Thyroid gland (tissue), 4 donors: Measurements from ENCODE around the gene RCN2. TPM values are rescaled to one million over a fixed set of nuclear protein-coding genes. Genes with fewer than 3 reads are reported as not detected.
"Not testable (repeated sequence)": the region's sequence is repeated elsewhere in the genome, so short reads cannot be mapped to it uniquely, and the experiment has no call there.

Experiments
- DNase-seq, 2 donors: peaks; one replicate each; pipeline ENCODE4 v3.0.0-alpha.2; 2019
- H3K27ac ChIP-seq, 3 donors: fragments of 200-600 bp; sonication (generic); 1 replicate in 2 of 3; 2 replicates in 1 of 3; pipeline ENCODE4 v1.5.1; 2016 to 2019; ENCODE audit warnings: mild to moderate bottlenecking in 1 of 3, moderate library complexity in 1 of 3
- H3K27me3 ChIP-seq: fragments of 200-600 bp; sonication (generic); one replicate; pipeline ENCODE4 v1.5.1; 2019
- H3K36me3 ChIP-seq, 2 donors: fragments of 200-600 bp; sonication (generic); one replicate each; pipeline ENCODE4 v1.5.1; 2016 to 2019
- H3K4me1 ChIP-seq, 2 donors: fragments of 200-600 bp; sonication (generic); one replicate each; pipeline ENCODE4 v1.5.1; 2017 to 2019
- H3K4me3 ChIP-seq, 3 donors: fragments of 200-600 bp; sonication (generic); replicated peaks in 1 of 3; 1 replicate in 2 of 3; 2 replicates in 1 of 3; pipeline ENCODE4 v1.5.1; 2016; ENCODE audit warnings: mild to moderate bottlenecking in 1 of 3
- H3K9me3 ChIP-seq: fragments of 200-600 bp; sonication (generic); one replicate; pipeline ENCODE4 v1.5.1; 2017
- POLR2A ChIP-seq, 2 donors: fragments of 450-650 bp; IDR thresholded peaks; one replicate each; pipeline ENCODE4 v1.6.1; 2017; ENCODE audit warnings: antibody characterized with exemption in 2 of 2, mild to moderate bottlenecking in 2 of 2, moderate library complexity in 1 of 2
- WGBS, 2 donors: methylation state at CpG; one replicate each; pipeline ENCODE4 v1.1.5; 2017; 5-methylcytosine and 5-hydroxymethylcytosine counted together
- intact Hi-C: fragments of 100-400 bp; cut with DNase I; formaldehyde crosslinking; loops from one replicate; pipeline ENCODE4 v1.15.1; 2023
- total RNA-seq, 4 donors: library from RNA; depleted of rRNA; stranded (reverse); fragments of >200 nt; gene quantifications; one replicate each; pipeline ENCODE4 v1.2.3, GENCODE V29; 2016
- TF ChIP-seq, protein P1 (sequence below), 6 experiments: fragments of 200-600 bp in 3 of 6; fragments of 450-650 bp in 3 of 6; sonication (generic) in 3 of 6; IDR thresholded peaks; one replicate each; pipeline ENCODE4 v1.5.1; 2016 to 2019; ENCODE audit warnings: antibody characterized with exemption in 6 of 6, mild to moderate bottlenecking in 2 of 6, inconsistent platforms in 1 of 6, moderate library complexity in 1 of 6

RCN2 gene
- total RNA-seq, 4 donors from 2014 or later, result 44.8 to 64.8 (median 53.4) TPM

DNA sequence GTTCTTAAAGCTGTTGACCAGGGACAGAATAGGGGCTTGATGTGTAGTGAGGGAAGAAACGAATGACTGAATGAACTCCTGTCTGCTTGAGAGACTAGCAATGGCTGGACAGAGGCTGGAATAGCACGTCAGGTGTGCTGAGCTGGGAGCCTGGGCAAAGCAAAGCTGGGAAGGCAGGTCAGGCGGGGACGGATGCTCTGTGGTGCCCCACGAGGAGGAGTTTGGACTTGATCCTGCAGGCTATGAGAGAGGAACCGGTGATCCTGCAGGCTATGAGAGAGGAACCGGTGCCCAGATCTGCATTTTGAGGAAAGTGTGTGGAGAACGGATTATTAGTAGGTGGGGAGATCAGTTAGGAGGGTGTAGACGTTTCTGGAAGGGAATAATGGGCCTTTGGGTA, 32.0 kb downstream of the RCN2 start:
- no peak for DNase-seq

DNA sequence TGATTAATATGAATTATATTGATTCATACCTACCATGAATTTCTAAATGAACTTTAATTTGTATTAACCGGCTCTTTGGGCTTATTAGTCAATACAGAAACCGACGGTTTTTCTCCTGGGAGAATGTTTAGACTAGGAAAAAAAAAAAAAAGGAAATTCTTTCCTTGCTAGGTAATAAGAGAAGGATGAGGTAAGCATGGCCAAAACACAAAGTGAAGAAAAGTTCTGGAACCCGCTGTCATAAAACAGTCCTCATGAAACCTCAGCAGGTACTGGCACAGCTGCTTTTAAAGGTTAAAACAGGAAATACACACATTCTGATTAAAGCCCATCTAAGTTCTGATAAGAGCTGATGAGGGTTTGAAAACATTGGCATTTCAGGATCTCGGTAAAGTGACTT, 32.6 kb downstream of the RCN2 start:
- intact Hi-C loops, result no loop called here
- TF ChIP-seq POLR2A (IDR thresholded peaks at IDR 0.05), result no peak
- TF ChIP-seq, protein P1, sequence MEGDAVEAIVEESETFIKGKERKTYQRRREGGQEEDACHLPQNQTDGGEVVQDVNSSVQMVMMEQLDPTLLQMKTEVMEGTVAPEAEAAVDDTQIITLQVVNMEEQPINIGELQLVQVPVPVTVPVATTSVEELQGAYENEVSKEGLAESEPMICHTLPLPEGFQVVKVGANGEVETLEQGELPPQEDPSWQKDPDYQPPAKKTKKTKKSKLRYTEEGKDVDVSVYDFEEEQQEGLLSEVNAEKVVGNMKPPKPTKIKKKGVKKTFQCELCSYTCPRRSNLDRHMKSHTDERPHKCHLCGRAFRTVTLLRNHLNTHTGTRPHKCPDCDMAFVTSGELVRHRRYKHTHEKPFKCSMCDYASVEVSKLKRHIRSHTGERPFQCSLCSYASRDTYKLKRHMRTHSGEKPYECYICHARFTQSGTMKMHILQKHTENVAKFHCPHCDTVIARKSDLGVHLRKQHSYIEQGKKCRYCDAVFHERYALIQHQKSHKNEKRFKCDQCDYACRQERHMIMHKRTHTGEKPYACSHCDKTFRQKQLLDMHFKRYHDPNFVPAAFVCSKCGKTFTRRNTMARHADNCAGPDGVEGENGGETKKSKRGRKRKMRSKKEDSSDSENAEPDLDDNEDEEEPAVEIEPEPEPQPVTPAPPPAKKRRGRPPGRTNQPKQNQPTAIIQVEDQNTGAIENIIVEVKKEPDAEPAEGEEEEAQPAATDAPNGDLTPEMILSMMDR (IDR thresholded peaks at IDR 0.05), result no peak

More for the DNA sequence above, 32.0 kb downstream of the RCN2 start:
- TF ChIP-seq, protein P1 (IDR thresholded peaks at IDR 0.05), result no peak
- no peak for TF ChIP-seq POLR2A (IDR thresholded peaks at IDR 0.05)
- Histone ChIP-seq H3K27ac (no peak overlapping the region), H3K27me3 (no peaks in the 10 kb centered on the region), H3K36me3 (no peaks in the 10 kb centered on the region), H3K9me3 (no peaks in the 10 kb centered on the region), H3K4me3 (no peak overlapping the region), H3K4me1 (peaks cover 0 to 3% of the 10 kb centered on the region in 2 donors)
- intact Hi-C loops, result no loop called here
- WGBS, 2 donors, result 59 to 60% methylated on average over 9 of the region's 9 CpGs

DNA sequence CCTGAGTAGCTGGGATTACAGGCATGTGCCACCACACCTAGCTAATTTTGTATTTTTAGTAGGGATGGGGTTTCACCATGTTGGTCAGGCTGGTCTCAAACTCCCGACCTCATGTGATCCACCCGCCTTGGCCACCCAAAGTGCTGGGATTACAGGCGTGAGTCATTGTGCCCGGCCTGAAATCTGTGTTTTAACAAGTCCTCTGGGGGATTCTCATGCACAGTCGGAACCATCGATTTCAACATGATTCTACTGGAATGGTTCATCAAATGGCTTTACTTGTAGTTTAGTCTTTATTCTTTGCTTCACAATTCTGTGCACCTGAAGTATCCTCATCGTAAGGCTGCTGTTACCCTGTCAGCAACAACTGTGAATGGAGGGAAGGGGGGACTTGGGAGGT, 34.5 kb downstream of the RCN2 start:
- 81 to 84% methylated on average over 7 of the region's 7 CpGs for WGBS, 2 donors
- intact Hi-C loops, result not testable (repeated sequence)

More for the DNA sequence above, 32.6 kb downstream of the RCN2 start:
- Histone ChIP-seq H3K27ac (no peak overlapping the region), H3K4me3 (no peak overlapping the region), H3K27me3 (no peaks in the 10 kb centered on the region), H3K9me3 (no peaks in the 10 kb centered on the region), H3K4me1 (peaks cover 0 to 3% of the 10 kb centered on the region in 2 donors), H3K36me3 (no peaks in the 10 kb centered on the region)
- 47 to 48% methylated on average over 5 of the region's 5 CpGs for WGBS, 2 donors
- no peak for DNase-seq

DNA sequence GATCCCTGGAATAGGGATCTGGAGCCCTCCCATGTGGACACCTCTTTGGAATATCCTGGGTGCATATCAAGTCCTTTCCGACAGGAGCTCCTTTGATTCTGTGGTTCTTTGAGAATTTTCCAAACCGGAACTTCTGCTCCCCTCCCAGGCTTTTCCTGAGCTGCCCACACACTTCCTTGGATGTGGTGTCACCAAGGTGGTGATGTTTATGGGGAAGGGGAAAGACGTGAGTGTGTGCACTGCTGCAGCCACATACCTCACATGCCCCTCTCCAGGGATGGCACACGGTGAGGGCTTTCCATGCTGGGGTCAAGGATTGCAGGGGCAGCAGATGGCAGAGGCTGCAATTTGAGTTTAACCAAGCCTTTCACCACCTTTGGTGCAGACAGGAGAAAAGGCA, 35.5 kb downstream of the RCN2 start:
- Histone ChIP-seq H3K4me3 (no peak overlapping the region), H3K4me1 (no peaks in the 10 kb centered on the region), H3K27ac (no peak overlapping the region), H3K9me3 (no peaks in the 10 kb centered on the region), H3K27me3 (no peaks in the 10 kb centered on the region), H3K36me3 (no peaks in the 10 kb centered on the region)
- TF ChIP-seq, protein P1 (IDR thresholded peaks at IDR 0.05), result no peak
- no peak for TF ChIP-seq POLR2A (IDR thresholded peaks at IDR 0.05)
- WGBS, 2 donors, result 62 to 68% methylated on average over 4 of the region's 4 CpGs
- DNase-seq, result no peak
- intact Hi-C loops, result no loop called here

More for the DNA sequence above, 34.5 kb downstream of the RCN2 start:
- H3K4me3 ChIP-seq, DNase-seq, H3K27ac ChIP-seq, H3K36me3 ChIP-seq, H3K9me3 ChIP-seq, H3K27me3 ChIP-seq, H3K4me1 ChIP-seq: not testable (repeated sequence)

DNA sequence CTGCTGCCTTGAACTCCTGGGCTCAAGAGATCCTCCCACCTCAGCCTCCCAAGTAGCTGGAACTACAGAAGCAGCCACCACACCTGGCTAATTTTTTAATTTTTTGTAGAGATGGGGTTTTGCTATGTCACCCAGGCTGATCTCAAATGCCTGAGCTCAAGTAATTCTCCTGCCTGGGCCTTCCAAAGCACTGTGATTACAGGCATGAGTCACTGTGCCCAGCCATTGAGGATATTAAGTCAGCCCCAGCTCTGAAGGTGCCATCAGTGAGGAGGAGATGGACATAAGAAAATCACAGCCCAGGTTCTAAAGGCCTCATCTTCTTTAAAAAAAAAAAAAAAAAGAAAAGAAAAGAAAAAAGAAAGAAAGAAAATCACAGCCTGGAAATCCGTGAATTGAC, 36.8 kb downstream of the RCN2 start:
- 97% methylated on average over 1 of the region's 1 CpG for WGBS, 2 donors
- intact Hi-C loops, result no loop called here

More for the DNA sequence above, 36.8 kb downstream of the RCN2 start:
- H3K4me3 ChIP-seq, result no peak overlapping the region
- no peaks in the 10 kb centered on the region for H3K27me3 ChIP-seq
- TF ChIP-seq POLR2A (IDR thresholded peaks at IDR 0.05), result no peak
- TF ChIP-seq, protein P1 (IDR thresholded peaks at IDR 0.05), result no peak
- no peak for DNase-seq
- no peak overlapping the region for H3K27ac ChIP-seq
- H3K36me3 ChIP-seq, result no peaks in the 10 kb centered on the region
- H3K4me1 ChIP-seq, result no peaks in the 10 kb centered on the region
- H3K9me3 ChIP-seq, result no peaks in the 10 kb centered on the region
